Muscle layer of colon (tissue), 2 donors: ENCODE results near the gene IL17REL.

Experiments used
- H3K27ac ChIP-seq: one replicate; pipeline ENCODE4 v1.7.0; 2013; ENCODE audit warnings: low read depth, mild to moderate bottlenecking, low read length, moderate library complexity
- H3K27me3 ChIP-seq, 2 donors: one replicate each; pipeline ENCODE4 v1.7.0; 2013; ENCODE audit warnings: low read length in 2 of 2, mild to moderate bottlenecking in 2 of 2; ENCODE audit not compliant: insufficient read depth in 2 of 2, control insufficient read depth in 1 of 2
- H3K36me3 ChIP-seq: one replicate; pipeline ENCODE4 v1.7.0; 2013; ENCODE audit warnings: mild to moderate bottlenecking, low read length; ENCODE audit not compliant: insufficient read depth
- H3K4me1 ChIP-seq: one replicate; pipeline ENCODE4 v1.7.0; 2013; ENCODE audit warnings: mild to moderate bottlenecking, low read length; ENCODE audit not compliant: insufficient read depth
- H3K4me3 ChIP-seq, 2 donors: one replicate each; pipeline ENCODE4 v1.7.0; 2013; ENCODE audit warnings: low read length in 2 of 2, low read depth in 1 of 2, mild to moderate bottlenecking in 1 of 2, moderate library complexity in 1 of 2
- H3K9ac ChIP-seq: one replicate; pipeline ENCODE4 v1.7.0; 2013; ENCODE audit warnings: low read length
- H3K9me3 ChIP-seq: one replicate; pipeline ENCODE4 v1.7.0; 2013; ENCODE audit warnings: mild to moderate bottlenecking, low read length
- donor health status: abdominal sarcoma.
- donor health status: Adenocarcinoma of cecum.

The IL17REL gene

DNA sequence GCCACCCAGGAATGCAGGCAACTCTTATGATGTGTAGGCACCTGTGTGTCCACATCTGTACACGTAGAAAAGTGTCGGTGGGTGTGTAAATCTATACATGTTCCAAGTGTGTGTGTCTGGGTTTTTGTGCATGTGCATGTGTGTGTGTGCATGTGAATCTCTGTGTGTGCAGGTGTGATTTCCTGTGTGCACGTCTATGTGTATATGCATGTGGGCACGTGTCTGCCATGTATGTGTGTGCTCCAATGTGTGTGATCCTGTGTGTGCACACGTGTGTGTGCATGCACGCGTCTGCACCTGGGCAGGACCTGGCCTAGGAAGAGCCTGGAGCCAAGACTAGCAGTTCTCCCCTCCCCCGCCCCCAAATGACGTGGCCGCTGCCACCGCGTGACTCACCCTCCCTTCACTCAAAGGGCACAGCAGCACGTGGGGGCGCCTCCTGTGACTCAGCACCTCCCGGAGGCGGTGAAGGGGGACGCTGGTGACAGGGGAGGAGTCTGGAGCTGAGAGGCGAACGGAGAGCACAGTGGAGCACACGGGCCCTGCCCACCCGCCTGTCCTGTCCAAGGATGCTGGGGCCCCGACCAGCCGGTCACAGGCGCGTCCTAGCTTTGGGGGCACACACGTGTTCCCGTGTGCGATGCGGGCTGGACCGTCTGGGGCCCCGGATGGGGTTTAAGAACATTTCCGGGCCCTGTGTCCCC, 41.9 kb downstream of the IL17REL start:
- Histone ChIP-seq H3K4me1 (peaks cover 18% of the 10 kb centered on the region), H3K9ac (no peak overlapping the region), H3K36me3 (no peaks in the 10 kb centered on the region), H3K27me3 (peaks cover 0 to 9% of the 10 kb centered on the region in 2 donors), H3K27ac (peak overlapping the region; percentile 68), H3K9me3 (no peaks in the 10 kb centered on the region), H3K4me3 (peak overlapping the region; percentile 31 to 35)

DNA sequence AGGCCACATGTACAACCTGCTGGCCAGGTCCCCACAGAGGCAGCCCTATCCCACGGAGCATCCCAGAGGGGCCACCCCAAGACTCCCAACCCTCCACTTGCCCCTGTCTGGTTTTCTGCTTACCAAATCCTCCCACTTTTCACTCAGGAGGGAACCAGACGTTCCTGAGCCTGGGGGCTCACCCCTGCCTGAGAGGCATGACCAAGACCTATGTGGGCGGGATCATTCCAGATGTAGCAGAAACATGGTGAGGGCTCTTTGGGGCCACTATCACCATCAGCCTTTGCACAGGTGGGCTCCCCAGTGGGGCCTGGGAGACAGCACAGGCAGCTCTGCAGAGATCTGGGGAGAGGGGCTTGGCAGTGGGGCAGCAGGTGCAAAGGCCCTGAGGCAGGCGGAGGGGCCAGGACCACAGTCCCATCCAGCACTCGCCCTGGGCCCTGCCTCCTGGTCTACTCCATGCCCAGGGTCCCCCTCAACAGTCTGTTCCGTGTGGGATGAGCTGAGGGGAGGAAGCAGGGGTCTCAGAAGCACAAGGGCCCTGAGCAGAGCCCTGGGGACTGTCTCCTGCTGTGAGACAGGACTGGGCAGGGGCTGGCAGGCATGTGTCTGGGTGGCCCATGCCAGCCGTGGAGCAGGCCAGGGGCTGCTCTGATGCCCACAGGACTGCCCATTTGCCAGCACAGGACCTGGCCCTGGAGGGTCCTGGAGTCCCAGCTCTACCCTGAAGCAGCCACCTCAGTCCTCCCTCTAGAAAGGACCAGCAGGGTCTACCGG, 42.6 kb downstream of the IL17REL start:
- Histone ChIP-seq H3K9ac (no peak overlapping the region), H3K9me3 (no peaks in the 10 kb centered on the region), H3K36me3 (no peaks in the 10 kb centered on the region), H3K27ac (no peak overlapping the region), H3K4me3 (no peak overlapping the region), H3K4me1 (peaks cover 18% of the 10 kb centered on the region), H3K27me3 (peaks cover 0 to 9% of the 10 kb centered on the region in 2 donors)

DNA sequence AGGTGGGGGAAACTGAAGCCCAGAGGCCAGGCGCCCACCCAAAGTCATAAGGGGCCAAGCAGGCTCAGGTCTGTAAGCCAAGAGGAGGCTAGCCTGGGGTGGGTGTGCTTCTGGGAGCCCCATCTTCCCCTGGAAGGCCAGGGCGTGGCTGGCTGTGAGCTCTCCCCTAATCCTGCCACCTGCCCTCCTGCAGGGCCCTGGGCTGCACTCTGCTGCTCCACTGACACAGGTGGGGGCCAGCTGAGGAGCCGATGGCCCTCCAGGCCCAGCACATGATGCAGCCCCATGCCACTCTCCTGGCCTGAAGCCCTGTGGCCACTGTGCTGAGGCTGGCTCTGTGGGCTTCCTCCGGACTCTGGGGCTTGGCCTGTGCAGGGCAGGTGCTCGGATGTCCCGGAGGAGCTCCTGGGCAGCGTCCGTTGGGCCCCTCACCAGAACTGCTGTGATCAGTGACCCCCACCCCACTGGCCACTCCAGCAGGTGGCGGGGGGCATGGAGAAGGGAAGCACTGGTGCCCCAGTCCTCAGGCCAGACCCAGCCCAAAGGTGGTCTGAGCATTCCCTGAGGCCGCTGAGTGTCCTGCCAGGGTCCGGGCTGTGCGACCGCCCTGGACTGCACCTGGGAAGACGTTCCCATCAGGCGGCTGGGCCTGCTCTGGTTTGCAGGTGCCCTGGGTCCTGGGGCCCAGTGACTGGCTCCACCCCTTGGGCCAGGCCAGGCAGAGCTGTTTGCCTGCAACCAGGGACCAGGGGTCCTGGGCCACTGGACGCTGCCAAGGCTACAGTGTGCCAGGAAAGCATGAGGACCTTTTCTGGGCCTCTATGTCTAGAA, 43.5 kb downstream of the IL17REL start:
- no peak overlapping the region for H3K27ac ChIP-seq

DNA sequence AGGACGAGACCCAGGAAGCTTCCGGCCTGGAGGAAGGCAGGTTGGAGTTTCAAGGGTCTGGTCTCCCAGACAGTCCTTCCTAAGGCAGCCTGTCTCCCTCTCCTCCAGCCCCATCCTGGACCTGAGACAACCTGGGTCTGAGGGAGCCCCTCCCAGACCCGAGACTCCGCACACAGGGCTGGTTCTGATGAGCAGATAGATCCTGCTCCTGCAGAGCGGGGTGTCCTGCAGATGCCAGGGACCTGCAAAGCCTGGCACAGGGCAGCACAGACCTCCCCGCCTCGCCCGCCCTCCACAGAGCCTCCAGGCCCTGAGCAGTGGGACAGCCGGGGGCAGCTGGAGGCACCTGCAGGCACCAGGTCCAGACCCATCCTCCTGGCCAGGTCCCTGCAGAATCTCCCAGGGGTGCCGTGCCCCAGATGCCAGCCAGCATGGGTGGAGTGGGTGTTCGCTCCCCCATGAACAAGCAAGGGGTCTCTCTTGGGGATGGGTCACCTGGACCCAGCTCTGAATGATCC, 44.2 kb downstream of the IL17REL start:
- H3K36me3 ChIP-seq: peaks cover 12% of the 10 kb centered on the region
- H3K9me3 ChIP-seq: no peaks in the 10 kb centered on the region
- peaks cover 26% of the 10 kb centered on the region for H3K4me1 ChIP-seq
- H3K27me3 ChIP-seq: peaks cover 0 to 9% of the 10 kb centered on the region in 2 donors
- H3K9ac ChIP-seq: no peak overlapping the region
- no peak overlapping the region for H3K27ac ChIP-seq
- H3K4me3 ChIP-seq: no peak overlapping the region

More for the DNA sequence above, 43.5 kb downstream of the IL17REL start:
- H3K4me1 ChIP-seq: peaks cover 20% of the 10 kb centered on the region
- no peaks in the 10 kb centered on the region for H3K9me3 ChIP-seq
- H3K9ac ChIP-seq: no peak overlapping the region
- peaks cover 0 to 9% of the 10 kb centered on the region in 2 donors for H3K27me3 ChIP-seq
- H3K4me3 ChIP-seq: no peak overlapping the region
- peaks cover 6% of the 10 kb centered on the region for H3K36me3 ChIP-seq

DNA sequence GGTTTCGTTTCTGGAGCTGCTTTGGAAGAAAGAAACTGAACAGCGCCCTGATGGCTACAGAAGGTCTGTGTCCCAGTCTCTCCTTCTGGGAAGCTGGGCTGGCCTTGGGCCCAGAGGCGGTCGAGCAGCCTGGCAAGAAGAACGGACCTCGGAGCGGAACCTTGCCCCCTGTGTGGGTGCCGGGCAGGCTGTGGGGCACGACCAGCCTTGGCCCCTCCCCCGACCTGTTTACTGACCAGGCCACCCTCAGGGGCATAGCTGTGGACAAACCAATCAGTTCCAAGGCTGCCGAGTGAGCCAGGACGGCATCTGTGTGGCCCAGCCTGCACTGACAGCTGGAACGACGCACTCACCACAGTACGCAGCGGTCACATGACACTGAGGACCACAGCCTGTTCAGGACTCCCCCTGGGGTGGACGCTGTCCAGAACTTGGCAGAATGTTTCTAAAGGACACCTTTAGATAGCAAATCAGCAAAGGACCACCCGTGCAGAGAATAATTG, 44.8 kb downstream of the IL17REL start:
- peak overlapping the region in 1 of 2 donors; percentile 4 for H3K4me3 ChIP-seq
- peaks cover 32% of the 10 kb centered on the region for H3K4me1 ChIP-seq
- H3K27me3 ChIP-seq: peaks cover 0 to 9% of the 10 kb centered on the region in 2 donors
- peak overlapping the region; percentile 14 for H3K27ac ChIP-seq
- no peaks in the 10 kb centered on the region for H3K9me3 ChIP-seq
- H3K9ac ChIP-seq: no peak overlapping the region
- peaks cover 17% of the 10 kb centered on the region for H3K36me3 ChIP-seq

DNA sequence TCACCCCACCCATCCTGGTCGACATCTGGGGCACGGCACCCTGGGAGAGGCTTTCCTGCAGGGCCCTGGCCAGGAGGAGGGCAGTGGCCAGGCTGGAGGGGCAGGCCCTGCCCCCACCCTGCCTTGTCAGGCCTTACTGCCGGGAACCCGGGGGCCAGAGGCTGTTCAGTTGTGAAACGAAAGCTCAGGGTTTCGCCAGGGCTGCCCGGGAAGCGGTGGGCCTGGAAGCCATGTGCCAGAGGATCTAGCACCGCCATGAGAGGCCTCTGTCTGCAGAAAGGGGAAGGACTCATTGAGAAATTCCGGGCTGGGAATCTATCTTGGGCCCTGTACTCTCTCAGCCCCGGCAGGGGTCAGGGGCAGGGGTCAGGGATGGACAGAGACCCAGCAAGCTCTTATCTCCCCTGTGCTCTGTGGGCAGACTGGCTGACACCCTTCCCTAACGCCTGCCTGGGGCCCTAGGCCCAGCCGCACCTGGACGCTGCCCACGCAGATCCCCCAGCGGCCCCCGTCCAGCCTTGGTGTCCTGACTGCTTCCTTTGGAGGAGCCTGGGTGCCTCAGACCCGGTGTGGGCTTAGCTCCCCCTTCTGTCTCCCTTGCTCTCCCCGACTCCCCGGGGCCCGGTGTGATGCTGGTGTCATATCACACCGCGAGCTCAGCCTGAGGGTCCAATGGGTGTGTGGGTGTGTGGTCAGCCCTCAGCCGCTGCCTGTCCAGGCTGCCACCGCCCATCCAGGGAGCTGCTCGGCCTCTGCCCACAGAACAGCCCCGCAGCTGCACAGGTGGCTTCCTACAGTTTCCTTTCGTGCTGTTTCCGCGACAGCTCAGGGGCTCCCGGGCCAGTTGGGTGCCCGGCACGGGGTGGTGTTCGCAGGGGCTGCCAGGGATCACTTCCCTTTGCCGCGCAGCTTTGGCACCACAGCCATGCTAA, 45.5 kb downstream of the IL17REL start:
- Histone ChIP-seq H3K9ac (no peak overlapping the region), H3K27ac (peak overlapping the region; percentile 14), H3K36me3 (peaks cover 17% of the 10 kb centered on the region)

DNA sequence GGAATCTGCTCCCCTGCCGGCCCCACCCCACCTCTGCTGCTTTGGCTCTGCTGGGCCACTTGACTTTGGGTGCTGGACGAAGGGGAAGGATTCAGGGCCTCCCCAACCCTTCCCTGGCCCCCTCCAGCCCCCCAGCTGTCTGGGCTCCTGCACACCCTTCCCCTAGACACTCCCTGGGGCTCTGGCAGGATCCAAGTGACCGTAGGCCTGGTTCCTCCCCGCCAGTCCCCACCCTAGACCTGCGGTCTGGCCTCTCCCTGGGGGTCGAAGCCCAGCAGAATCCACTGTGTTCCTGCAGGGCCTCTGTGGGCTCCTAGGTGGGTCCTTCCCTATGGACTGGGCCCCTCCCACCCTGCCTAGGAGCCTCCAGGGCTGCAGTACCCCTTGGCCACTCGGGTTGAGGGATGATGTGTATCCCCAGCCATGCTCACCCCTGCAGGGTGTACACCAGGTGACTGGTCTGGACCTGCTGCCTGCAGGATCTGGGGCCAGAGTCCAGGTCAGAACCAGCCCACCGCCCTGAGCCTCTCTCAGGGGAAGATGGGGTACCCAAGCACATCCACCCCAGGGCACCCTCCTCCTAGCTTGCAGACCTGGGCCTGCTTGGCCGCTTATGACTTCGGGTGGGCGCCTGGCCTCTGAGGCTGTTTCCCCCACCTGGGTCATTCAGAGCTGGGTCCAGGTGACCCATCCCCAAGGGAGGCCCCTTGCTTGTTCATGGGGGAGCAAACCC, 46.4 kb downstream of the IL17REL start:
- no peak overlapping the region for H3K27ac ChIP-seq
- no peak overlapping the region for H3K4me3 ChIP-seq
- no peak overlapping the region for H3K9ac ChIP-seq
- H3K36me3 ChIP-seq: peaks cover 17% of the 10 kb centered on the region
- no peaks in the 10 kb centered on the region for H3K27me3 ChIP-seq
- peaks cover 34% of the 10 kb centered on the region for H3K4me1 ChIP-seq
- no peaks in the 10 kb centered on the region for H3K9me3 ChIP-seq

More for the DNA sequence above, 45.5 kb downstream of the IL17REL start:
- Histone ChIP-seq H3K4me3 (peak overlapping the region in 1 of 2 donors; percentile 4), H3K9me3 (no peaks in the 10 kb centered on the region), H3K4me1 (peaks cover 34% of the 10 kb centered on the region), H3K27me3 (peaks cover 0 to 6% of the 10 kb centered on the region in 2 donors)

DNA sequence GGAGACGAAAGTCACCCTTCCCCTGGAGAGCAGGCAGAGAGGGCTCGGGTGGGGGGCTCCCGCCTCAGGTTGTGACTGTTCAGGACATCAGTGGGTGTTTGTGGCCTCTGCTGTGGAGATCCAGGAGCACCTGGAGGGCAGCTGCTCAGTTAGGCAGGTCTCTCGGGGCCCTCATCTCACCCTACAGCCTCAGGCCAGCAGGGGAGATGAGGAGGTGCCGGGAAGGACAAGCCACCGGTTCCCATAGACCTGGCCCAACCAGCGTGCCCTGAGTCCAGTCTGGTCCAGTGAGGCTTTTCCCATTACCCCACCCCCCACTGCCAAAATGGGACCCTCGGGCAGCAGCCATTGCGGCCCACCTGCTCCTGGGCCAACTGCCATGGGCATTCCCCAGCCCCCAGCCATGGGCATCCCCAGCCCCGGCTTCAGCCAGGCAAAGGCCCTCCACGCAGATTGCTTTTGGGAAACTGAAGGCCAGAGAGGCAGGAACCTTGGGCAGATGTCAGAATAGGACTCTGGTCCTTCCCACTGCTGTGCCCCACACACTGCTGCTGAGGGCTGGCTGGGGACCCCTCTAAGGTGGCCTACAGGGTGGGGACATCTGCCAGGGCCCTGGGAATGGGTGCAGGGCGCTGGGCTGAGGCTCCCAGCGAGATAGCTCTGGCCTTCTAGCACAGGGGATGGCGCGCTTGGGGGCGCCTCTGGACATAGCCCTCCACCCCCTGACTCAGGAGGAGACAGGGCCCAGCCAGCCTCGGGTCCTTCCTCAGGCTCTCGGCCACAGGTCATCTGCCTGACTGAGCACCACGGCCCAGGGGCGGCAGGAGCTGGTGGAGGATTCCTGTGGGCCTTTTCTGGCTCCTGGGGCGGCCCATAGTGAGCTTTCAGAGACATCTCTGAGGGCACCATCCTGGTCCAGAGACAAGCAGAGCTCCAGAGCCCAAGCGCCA, 47.2 kb downstream of the IL17REL start:
- no peak overlapping the region for H3K4me3 ChIP-seq
- H3K27ac ChIP-seq: no peak overlapping the region
- H3K9me3 ChIP-seq: no peaks in the 10 kb centered on the region
- H3K36me3 ChIP-seq: peaks cover 17% of the 10 kb centered on the region
- no peaks in the 10 kb centered on the region for H3K27me3 ChIP-seq
- H3K4me1 ChIP-seq: peaks cover 31% of the 10 kb centered on the region
- no peak overlapping the region for H3K9ac ChIP-seq
